ENCODE measurements around the gene SIM1.
A peak's percentile ranks its signal among the peaks of the same experiment; 100 is the strongest.

The SIM1 gene

GRCh38 chr6:100430962-100431361 is 33.8 kb downstream of the SIM1 start:
- DNase-seq (ENCODE audit: low read depth in 2 of 2): no peak

GRCh38 chr6:100427452-100427851 is 37.3 kb downstream of the SIM1 start:
- no peak for DNase-seq (ENCODE audit: low read depth in 2 of 2)

- no peak for DNase-seq (ENCODE audit: low read depth in 2 of 2)
Measured at GRCh38 chr6:100426744-100427338, 37.9 kb downstream of the SIM1 start.

- no peak for DNase-seq (ENCODE audit: low read depth in 2 of 2)
Measured at GRCh38 chr6:100426241-100426640, 38.5 kb downstream of the SIM1 start.

- no peak for DNase-seq (ENCODE audit: low read depth in 2 of 2)
Measured at GRCh38 chr6:100420711-100421110, 44.0 kb downstream of the SIM1 start.

GRCh38 chr6:100417036-100417435 is 47.7 kb downstream of the SIM1 start:
- DNase-seq (ENCODE audit: low read depth in 2 of 2): no peak

- DNase-seq (ENCODE audit: low read depth in 2 of 2): no peak
Measured at GRCh38 chr6:100415768-100416167, 49.0 kb downstream of the SIM1 start.

GRCh38 chr6:100412872-100413271 is 51.8 kb downstream of the SIM1 start:
- no peak for DNase-seq (ENCODE audit: low read depth in 2 of 2)

- DNase-seq (ENCODE audit: low read depth in 2 of 2): no peak
Measured at GRCh38 chr6:100404051-100404450, 60.7 kb downstream of the SIM1 start.

- DNase-seq (ENCODE audit: low read depth in 2 of 2): no peak
Measured at GRCh38 chr6:100393493-100393892, 71.2 kb downstream of the SIM1 start.

GRCh38 chr6:100392423-100392822 is 72.3 kb downstream of the SIM1 start:
- DNase-seq (ENCODE audit: low read depth in 2 of 2): no peak

GRCh38 chr6:100388868-100389519 is 75.7 kb downstream of the SIM1 start:
- DNase-seq (ENCODE audit: low read depth in 2 of 2): no peak

GRCh38 chr6:100382767-100383195 is 81.9 kb downstream of the SIM1 start:
- DNase-seq (ENCODE audit: low read depth in 2 of 2): no peak

GRCh38 chr6:100382031-100382430 is 82.7 kb downstream of the SIM1 start:
- DNase-seq (ENCODE audit: low read depth in 2 of 2): no peak

- peak; percentile 73 to 77 for DNase-seq (ENCODE audit: low read depth in 2 of 2)
Measured at GRCh38 chr6:100381111-100381510, 83.6 kb downstream of the SIM1 start.

- DNase-seq (ENCODE audit: low read depth in 2 of 2): no peak
Measured at GRCh38 chr6:100379386-100379785, 85.3 kb downstream of the SIM1 start.

GRCh38 chr6:100378576-100378975 is 86.1 kb downstream of the SIM1 start:
- DNase-seq (ENCODE audit: low read depth in 2 of 2): no peak

- no peak for DNase-seq (ENCODE audit: low read depth in 2 of 2)
Measured at GRCh38 chr6:100376103-100376502, 88.6 kb downstream of the SIM1 start.

- DNase-seq (ENCODE audit: low read depth in 2 of 2): no peak
Measured at GRCh38 chr6:100372326-100373091, 92.2 kb downstream of the SIM1 start.

- no peak for DNase-seq (ENCODE audit: low read depth in 2 of 2)
Measured at GRCh38 chr6:100371591-100371990, 93.1 kb downstream of the SIM1 start.

- no peak for DNase-seq (ENCODE audit: low read depth in 2 of 2)
Measured at GRCh38 chr6:100370265-100370664, 94.5 kb downstream of the SIM1 start.

GRCh38 chr6:100366419-100366818 is 98.3 kb downstream of the SIM1 start:
- DNase-seq (ENCODE audit: low read depth in 2 of 2): peak in 1 of 2 experiments; percentile 35

GRCh38 chr6:100363651-100364050 is 101.1 kb downstream of the SIM1 start:
- DNase-seq (ENCODE audit: low read depth in 2 of 2): no peak

Data from fibroblast of skin of left quadriceps (primary cell).